WTC11 (cell line): ENCODE results near the gene IQGAP2. TPM values are rescaled to one million over a fixed set of nuclear protein-coding genes. Genes with fewer than 3 reads are reported as not detected.

Source experiments
- ATAC-seq: fragments of 200-7000 bp; cut with Tn5 transposase; 2 replicates; pipeline ENCODE4 v1.10.0; 2021; ENCODE audit warnings: mild to moderate bottlenecking, moderate library complexity
- CTCF ChIA-PET: fragments of 300-600 bp; sonication (Branson Sonifier 250); formaldehyde crosslinking; loops from one replicate; lab custom pipeline; 2021; ENCODE audit warnings: antibody characterized with exemption; lab: Charles Lee
- POLR2A ChIA-PET: fragments of 350-600 bp; sonication (Branson Sonifier 250); formaldehyde crosslinking; loops from one replicate; lab custom pipeline; 2021; ENCODE audit warnings: antibody characterized with exemption; lab: Charles Lee
- DNase-seq: peaks from one replicate; pipeline ENCODE4 v3.0.0; 2021; ENCODE audit warnings: low spot score
- H3K27ac Mint-ChIP-seq: 2 replicates; pipeline ENCODE4 v1.8.0; 2021; ENCODE audit warnings: mixed read lengths
- H3K27me3 Mint-ChIP-seq: 2 replicates; pipeline ENCODE4 v1.8.0; 2021; ENCODE audit warnings: low read depth, mild to moderate bottlenecking, moderate library complexity, mixed read lengths
- H3K36me3 Mint-ChIP-seq: 2 replicates; pipeline ENCODE4 v1.8.0; 2021; ENCODE audit warnings: mixed read lengths
- H3K4me1 Mint-ChIP-seq: 2 replicates; pipeline ENCODE4 v1.8.0; 2022; ENCODE audit warnings: mixed read lengths
- H3K4me3 Mint-ChIP-seq: 2 replicates; pipeline ENCODE4 v1.8.0; 2021; ENCODE audit warnings: mild to moderate bottlenecking, moderate library complexity, mixed read lengths
- H3K9me3 Mint-ChIP-seq: 2 replicates; pipeline ENCODE4 v1.8.0; 2021; ENCODE audit warnings: mixed read lengths
- E2F5 ChIP-seq: sonication (generic); formaldehyde crosslinking; IDR thresholded peaks from 2 replicates; pipeline ENCODE4 v1.8.1; 2022; ENCODE audit warnings: mild to moderate bottlenecking, moderate library complexity, missing genetic modification reagents
- FOXK1 ChIP-seq: sonication (generic); formaldehyde crosslinking; IDR thresholded peaks from 2 replicates; pipeline ENCODE4 v1.8.0; 2022; ENCODE audit warnings: mild to moderate bottlenecking, moderate library complexity, missing genetic modification reagents
- GTF2I ChIP-seq: fragments of 250-450 bp; sonication (Bioruptor Pico); conservative IDR thresholded peaks from 2 replicates; pipeline ENCODE4 v1.4.0; 2021; ENCODE audit warnings: mild to moderate bottlenecking
- MXD4 ChIP-seq: fragments of 250-450 bp; sonication (Bioruptor Pico); IDR thresholded peaks from 2 replicates; pipeline ENCODE4 v1.8.0; 2021; ENCODE audit warnings: mild to moderate bottlenecking, moderate library complexity, borderline replicate concordance
- NR3C1 ChIP-seq: sonication (generic); formaldehyde crosslinking; conservative IDR thresholded peaks from 2 replicates; pipeline ENCODE4 v1.8.1; 2023; ENCODE audit warnings: low read depth, mild to moderate bottlenecking, missing genetic modification reagents
- OVOL2 ChIP-seq: fragments of 250-450 bp; sonication (Bioruptor Pico); IDR thresholded peaks from 2 replicates; pipeline ENCODE4 v1.9.0; 2021; ENCODE audit warnings: mild to moderate bottlenecking, borderline replicate concordance
- SP1 ChIP-seq: sonication (generic); formaldehyde crosslinking; conservative IDR thresholded peaks from 2 replicates; pipeline ENCODE4 v1.8.1; 2022; ENCODE audit warnings: missing genetic modification reagents
- STAT6 ChIP-seq: sonication (generic); formaldehyde crosslinking; conservative IDR thresholded peaks from 2 replicates; pipeline ENCODE4 v1.8.1; 2023; ENCODE audit warnings: mild to moderate bottlenecking, low read depth, missing genetic modification reagents, moderate library complexity
- TEAD1 ChIP-seq: sonication (generic); formaldehyde crosslinking; IDR thresholded peaks from 2 replicates; pipeline ENCODE4 v1.8.0; 2022; ENCODE audit warnings: mild to moderate bottlenecking, missing genetic modification reagents
- ZNF138 ChIP-seq: sonication (generic); formaldehyde crosslinking; conservative IDR thresholded peaks from 2 replicates; pipeline ENCODE4 v1.8.1; 2022; ENCODE audit warnings: mild to moderate bottlenecking, moderate library complexity, missing genetic modification reagents
- ZNF219 ChIP-seq: sonication (generic); formaldehyde crosslinking; IDR thresholded peaks from 2 replicates; pipeline ENCODE4 v1.8.0; 2023; ENCODE audit warnings: missing genetic modification reagents, mild to moderate bottlenecking, borderline replicate concordance
- ZNF232 ChIP-seq: sonication (generic); formaldehyde crosslinking; IDR thresholded peaks from 2 replicates; pipeline ENCODE4 v1.8.0; 2022; ENCODE audit warnings: mild to moderate bottlenecking, missing genetic modification reagents
- ZNF281 ChIP-seq: sonication (generic); formaldehyde crosslinking; IDR thresholded peaks from 2 replicates; pipeline ENCODE4 v1.8.0; 2023; ENCODE audit warnings: mild to moderate bottlenecking, missing genetic modification reagents
- ZNF396 ChIP-seq: fragments of 250-450 bp; sonication (Bioruptor Pico); IDR thresholded peaks from 2 replicates; pipeline ENCODE4 v1.8.0; 2021; ENCODE audit warnings: mild to moderate bottlenecking, moderate library complexity, borderline replicate concordance
- ZNF423 ChIP-seq: fragments of 250-450 bp; sonication (Bioruptor Pico); IDR thresholded peaks from 2 replicates; pipeline ENCODE4 v2.1.2; 2022; ENCODE audit warnings: mild to moderate bottlenecking, moderate library complexity
- ZNF425 ChIP-seq: fragments of 250-450 bp; sonication (Bioruptor Pico); conservative IDR thresholded peaks from 2 replicates; pipeline ENCODE4 v1.9.0; 2021; ENCODE audit warnings: mild to moderate bottlenecking
- ZNF512 ChIP-seq: sonication (generic); formaldehyde crosslinking; IDR thresholded peaks from 2 replicates; pipeline ENCODE4 v1.8.1; 2022; ENCODE audit warnings: missing genetic modification reagents, borderline replicate concordance
- ZNF671 ChIP-seq: fragments of 250-450 bp; sonication (Bioruptor Pico); IDR thresholded peaks from 2 replicates; pipeline ENCODE4 v1.8.0; 2021; ENCODE audit warnings: mild to moderate bottlenecking
- total RNA-seq: library from RNA; stranded (reverse); gene quantifications from 3 replicates; pipeline ENCODE4 v1.2.3, GENCODE V29; 2021

IQGAP2 gene
- total RNA-seq, 1 experiment from 2014 or later, result 70.6 TPM

- ChIA-PET CTCF (interaction anchor here (0.9 to 2.5 kb wide), 4 partner anchors 15 to 96 kb away, joined by 3 to 11 read pairs (median 4); partner anchors contain the start of gene IQGAP2), POLR2A (no interaction called here)
- H3K27ac Mint-ChIP-seq, result peak overlapping the region; percentile 95
- peak overlapping the region; percentile 17 for H3K4me3 Mint-ChIP-seq
- DNase-seq (no peak), ATAC-seq (peak; percentile 68)
- TF ChIP-seq ZNF219 (CRISPR knock-in tag), result no peak
- 0 out of 2 replicates have a peak, but pooled peaks have one; percentile 12 for TF ChIP-seq ZNF396
- 0 out of 2 replicates have a peak, but pooled peaks have one; percentile 27 for TF ChIP-seq TEAD1
- TF ChIP-seq ZNF138 (CRISPR knock-in tag), result no peak
- peak; percentile 68; the same call in 1 of the 2 replicates for TF ChIP-seq GTF2I
- TF ChIP-seq MXD4 (CRISPR knock-in tag), result peak; percentile 38; the same call in 1 of the 2 replicates
- peak; percentile 41; the same call in 1 of the 2 replicates for TF ChIP-seq SP1 (CRISPR knock-in tag)
- TF ChIP-seq ZNF423, result 0 out of 2 replicates have a peak, but pooled peaks have one; percentile 26
- peaks cover 76% of the 10 kb centered on the region for H3K4me1 Mint-ChIP-seq
- H3K27me3 Mint-ChIP-seq, result no peaks in the 10 kb centered on the region
- H3K9me3 Mint-ChIP-seq, result no peaks in the 10 kb centered on the region
- H3K36me3 Mint-ChIP-seq, result no peaks in the 10 kb centered on the region
Measured at GRCh38 chr5:76499507-76500161, 96.5 kb downstream of the IQGAP2 start.

- no peak for ATAC-seq
Measured at GRCh38 chr5:76500633-76501393, 97.7 kb downstream of the IQGAP2 start.

More at GRCh38 chr5:76500633-76501393, 97.7 kb downstream of the IQGAP2 start:
- Mint-ChIP-seq H3K36me3 (no peaks in the 10 kb centered on the region), H3K9me3 (no peaks in the 10 kb centered on the region), H3K27ac (0 out of 2 replicates have a peak overlapping the region, but pooled peaks have one; percentile 15), H3K4me3 (no peak overlapping the region), H3K27me3 (no peaks in the 10 kb centered on the region), H3K4me1 (peaks cover 78% of the 10 kb centered on the region)
- ChIA-PET CTCF (interaction anchor here (2.5 kb wide), 1 partner anchor 97 kb away, joined by 11 read pairs; the partner anchor contains the start of gene IQGAP2), POLR2A (no interaction called here)
- DNase-seq, result no peak
- no peak for TF ChIP-seq ZNF423
- no peak for TF ChIP-seq ZNF425 (CRISPR knock-in tag)
- no peak for TF ChIP-seq FOXK1
- no peak for TF ChIP-seq OVOL2 (CRISPR knock-in tag)
- TF ChIP-seq NR3C1 (CRISPR knock-in tag), result no peak
- no peak for TF ChIP-seq STAT6 (CRISPR knock-in tag)
- no peak for TF ChIP-seq ZNF281
- TF ChIP-seq E2F5 (CRISPR knock-in tag), result no peak
- TF ChIP-seq ZNF512 (CRISPR knock-in tag), result no peak
- TF ChIP-seq ZNF232 (CRISPR knock-in tag), result no peak
- TF ChIP-seq ZNF671, result no peak
